Adrenal gland (tissue), 12 donors: ENCODE data around the gene TLNRD1. TPM values are rescaled to one million over a fixed set of nuclear protein-coding genes. Genes with fewer than 3 reads are reported as not detected.

Source experiments
- DNase-seq, 7 donors: peaks; one replicate each; pipeline ENCODE4 v3.0.0-alpha.2; 2019 to 2020
- H3K27ac ChIP-seq, 5 donors: fragments of 200-600 bp; sonication (generic) in 4 of 5; 1 replicate in 3 of 5; 2 replicates in 2 of 5; pipeline versions ENCODE4 v1.5.1 to v1.8.0; 2016 to 2020; ENCODE audit warnings: mild to moderate bottlenecking in 1 of 5
- H3K27me3 ChIP-seq: fragments of 200-600 bp; 2 replicates; pipeline ENCODE4 v1.8.0; 2021
- H3K36me3 ChIP-seq, 2 donors: fragments of 200-600 bp; replicated peaks in 1 of 2; 1 replicate in 1 of 2; 2 replicates in 1 of 2; pipeline versions ENCODE4 v1.5.1 to v1.8.0; 2018 to 2022
- H3K4me1 ChIP-seq, 2 donors: fragments of 200-600 bp; replicated peaks in 1 of 2; 1 replicate in 1 of 2; 2 replicates in 1 of 2; pipeline versions ENCODE4 v1.5.1 to v1.8.0; 2018 to 2021
- H3K4me3 ChIP-seq, 4 donors: fragments of 200-600 bp; sonication (generic) in 3 of 4; one replicate each; pipeline ENCODE4 v1.5.1; 2016 to 2018
- H3K9me3 ChIP-seq, 3 donors: fragments of 200-600 bp; sonication (generic) in 1 of 3; replicated peaks in 1 of 3; 1 replicate in 2 of 3; 2 replicates in 1 of 3; pipeline versions ENCODE4 v1.5.1 to v1.8.0; 2016 to 2021
- CTCF ChIP-seq, 6 experiments: fragments of 450-650 bp in 4 of 6; fragments of 200-600 bp in 2 of 6; sonication (generic) in 1 of 6; IDR thresholded peaks; 1 replicate in 5 of 6; 2 replicates in 1 of 6; pipeline versions ENCODE4 v1.5.1 to v1.8.0; 2016 to 2021; ENCODE audit warnings: antibody characterized with exemption in 6 of 6, mild to moderate bottlenecking in 2 of 6, moderate library complexity in 1 of 6
- POLR2A ChIP-seq, 2 donors: fragments of 450-650 bp; IDR thresholded peaks; one replicate each; pipeline ENCODE4 v1.6.1; 2017; ENCODE audit warnings: antibody characterized with exemption in 2 of 2, mild to moderate bottlenecking in 2 of 2, moderate library complexity in 1 of 2
- WGBS, 4 donors: extraction: QIAGEN DNeasy Blood & Tissue Kit in 2 of 4; methylation state at CpG; one replicate each; pipeline versions ENCODE4 v1.1.5 to v1.1.7; 2013 to 2017; 5-methylcytosine and 5-hydroxymethylcytosine counted together
- intact Hi-C, 2 donors: fragments of 100-400 bp; cut with DNase I; formaldehyde crosslinking; loops; one replicate each; pipeline versions ENCODE4 v1.14.1 to v1.15.0; 2022 to 2023
- polyA plus RNA-seq, 3 donors: library from polyadenylated mRNA; stranded (reverse); fragments of 200-250 nt in 2 of 3; fragments of 350-450 nt in 1 of 3; fragmentation: Illumina TruSeq in 1 of 3; extraction: RNeasy Lipid Tissue Mini Kit (QIAGEN cat#74804) in 1 of 3; gene quantifications; one replicate each; pipeline ENCODE4 v1.2.3, GENCODE V29; 2013 to 2014
- total RNA-seq, 9 donors: library from RNA; depleted of rRNA in 4 of 9; stranded (reverse); fragments of >200 nt in 4 of 9; fragments of 120-200 nt in 1 of 9; fragmentation: NEBNext Ultra II Directional in 1 of 9; extraction: Animal tissue kit (Norgen Biotek cat#: 25700) in 1 of 9; gene quantifications; one replicate each; pipeline versions ENCODE4 v1.1.0 to v1.2.4, GENCODE V29; 2013 to 2023
- donor health status: healthy with polysubstance abuse.
- donor health status: Bipolar disorder and iron deficiency.
- donor health status: DM: yes; HTN: yes; CAD: no.
- donor health status: DM: no; HTN: no; CAD: no.
- donor health status: DM: no; HTN: no; CAD: no.
- donor health status: DM: yes; HTN: yes; CAD: no.

The TLNRD1 gene
- total and polyA plus RNA-seq, 12 donors, result 4.3 to 30.8 (median 19.1) TPM

- Histone ChIP-seq H3K4me3 (no peak overlapping the region), H3K4me1 (no peaks in the 10 kb centered on the region), H3K27me3 (no peaks in the 10 kb centered on the region), H3K27ac (no peak overlapping the region), H3K9me3 (no peaks in the 10 kb centered on the region), H3K36me3 (peaks cover 0 to 30% of the 10 kb centered on the region in 2 donors)
- TF ChIP-seq POLR2A (IDR thresholded peaks at IDR 0.05) (no peak), CTCF (IDR thresholded peaks at IDR 0.05) (peak; percentile 19 to 57 (median 52))
- 48 to 51% (median 49%) methylated on average over 7 of the region's 7 CpGs for WGBS, 4 donors
- intact Hi-C loops, result loop anchor here (10.0 kb wide), 3 partner anchors 203 to 413 kb away; partner anchors contain the start of gene CEMIP (in 1 of the 2)
- DNase-seq, result peak in 6 of 7 donors; percentile 44 to 74 (median 58)
Observed at GRCh38 chr15:80977627-80978036, 23.1 kb upstream of the TLNRD1 start.

- WGBS, 4 donors, result 93 to 97% (median 94%) methylated on average over 7 of the region's 7 CpGs
- TF ChIP-seq POLR2A (IDR thresholded peaks at IDR 0.05) (no peak), CTCF (IDR thresholded peaks at IDR 0.05) (no peak)
- H3K36me3 ChIP-seq, result peaks cover 0 to 30% of the 10 kb centered on the region in 2 donors
- no peaks in the 10 kb centered on the region for H3K9me3 ChIP-seq
- intact Hi-C loops, result loop anchor here (10.0 kb wide), 3 partner anchors 204 to 414 kb away; partner anchors contain the start of gene CEMIP (in 1 of the 2)
- no peak overlapping the region for H3K4me3 ChIP-seq
- no peaks in the 10 kb centered on the region for H3K27me3 ChIP-seq
- DNase-seq, result no peak
- H3K4me1 ChIP-seq, result peaks cover 0 to under 1% of the 10 kb centered on the region in 2 donors
- H3K27ac ChIP-seq, result no peak overlapping the region
Observed at GRCh38 chr15:80978685-80979329, 21.9 kb upstream of the TLNRD1 start.

- WGBS, 4 donors, result 70 to 92% (median 88%) methylated on average over 8 of the region's 8 CpGs
- H3K4me3 ChIP-seq, result no peak overlapping the region
- peaks cover 0 to 9% of the 10 kb centered on the region in 2 donors for H3K4me1 ChIP-seq
- no peak overlapping the region for H3K27ac ChIP-seq
- intact Hi-C loops, result loop anchor here (10.0 kb wide), 3 partner anchors 205 to 415 kb away; partner anchors contain the start of gene CEMIP (in 1 of the 2)
- no peak for DNase-seq
- H3K36me3 ChIP-seq, result peaks cover 0 to 30% of the 10 kb centered on the region in 2 donors
- no peaks in the 10 kb centered on the region for H3K9me3 ChIP-seq
- no peaks in the 10 kb centered on the region for H3K27me3 ChIP-seq
- TF ChIP-seq POLR2A (IDR thresholded peaks at IDR 0.05) (no peak), CTCF (IDR thresholded peaks at IDR 0.05) (no peak)
Observed at GRCh38 chr15:80979538-80980200, 21.1 kb upstream of the TLNRD1 start.

GRCh38 chr15:80982205-80982604 lies 18.5 kb upstream of the TLNRD1 start:
- Histone ChIP-seq H3K27ac (no peak overlapping the region), H3K4me1 (peaks cover 0 to 30% of the 10 kb centered on the region in 2 donors), H3K36me3 (peaks cover 0 to 30% of the 10 kb centered on the region in 2 donors), H3K4me3 (no peak overlapping the region), H3K27me3 (no peaks in the 10 kb centered on the region), H3K9me3 (no peaks in the 10 kb centered on the region)
- no peak for TF ChIP-seq CTCF (IDR thresholded peaks at IDR 0.05)
- TF ChIP-seq POLR2A (IDR thresholded peaks at IDR 0.05), result no peak
- DNase-seq, result no peak
- 76 to 87% (median 85%) methylated on average over 2 of the region's 2 CpGs for WGBS, 4 donors
- intact Hi-C loops, result no loop called here
